OCI-LY3 (cell line): ENCODE measurements around the gene PIK3R3.

ENCODE experiments used
- H2AFZ ChIP-seq: fragments of 200-600, 300-600 bp; shearing (Covaris generic); 2 replicates; pipeline ENCODE4 v1.6.0; 2014; ENCODE audit warnings: antibody characterized with exemption, low read depth, low read length
- H3K27ac ChIP-seq: fragments of 200-600, 300-600 bp; sonication (generic); 2 replicates; pipeline ENCODE4 v1.5.1; 2014; ENCODE audit warnings: mild to moderate bottlenecking, low read length, moderate library complexity, mixed read lengths
- H3K27me3 ChIP-seq: fragments of 200-600, 300-600 bp; sonication (generic); 2 replicates; pipeline ENCODE4 v1.6.1; 2014; ENCODE audit warnings: low read depth, low read length, mixed read lengths
- H3K36me3 ChIP-seq: fragments of 200-600, 300-600 bp; sonication (generic); replicated peaks from 2 replicates; pipeline ENCODE3; 2014; ENCODE audit warnings: low read depth, low read length, mixed read lengths
- H3K4me1 ChIP-seq: fragments of 300-600, 200-600 bp; sonication (generic); 2 replicates; pipeline ENCODE4 v1.6.1; 2014; ENCODE audit warnings: low read length, mixed read lengths
- H3K4me2 ChIP-seq: fragments of 200-600, 300-600 bp; sonication (generic); 2 replicates; pipeline ENCODE4 v1.6.1; 2014; ENCODE audit warnings: low read length, mixed read lengths
- H3K4me3 ChIP-seq: fragments of 300-600, 200-600 bp; sonication (generic); 2 replicates; pipeline ENCODE4 v1.5.1; 2014; ENCODE audit warnings: antibody characterized with exemption, mild to moderate bottlenecking, low read length, moderate library complexity
- H3K79me2 ChIP-seq: fragments of 300-600, 200-600 bp; shearing (Covaris generic); 2 replicates; pipeline ENCODE4 v1.6.1; 2014; ENCODE audit warnings: mild to moderate bottlenecking, low read length, mixed read lengths
- H3K9ac ChIP-seq: fragments of 300-600, 200-600 bp; shearing (Covaris generic); 2 replicates; pipeline ENCODE4 v1.6.0; 2014; ENCODE audit warnings: mild to moderate bottlenecking, low read length, moderate library complexity
- H3K9me3 ChIP-seq: fragments of 200-600, 300-600 bp; shearing (Covaris generic); 2 replicates; pipeline ENCODE4 v1.6.1; 2014; ENCODE audit warnings: low read length, mixed read lengths; ENCODE audit not compliant: insufficient read depth
- H4K20me1 ChIP-seq: fragments of 200-600, 300-600 bp; sonication (generic); 2 replicates; pipeline ENCODE4 v1.6.1; 2016; ENCODE audit warnings: low read length, mixed read lengths; ENCODE audit not compliant: insufficient read depth
- EZH2phosphoT487 ChIP-seq: fragments of 200-600 bp; shearing (Covaris generic); IDR thresholded peaks from 2 replicates; pipeline ENCODE4 v1.6.1; 2018; ENCODE audit warnings: antibody characterized with exemption, mixed run types, low read depth
- TF ChIP-seq, protein P1 (sequence below): fragments of 200-600, 300-600 bp; sonication (generic); IDR thresholded peaks from 2 replicates; pipeline ENCODE4 v1.5.1; 2014; ENCODE audit warnings: antibody characterized with exemption, low read length, low read depth

Gene PIK3R3

DNA sequence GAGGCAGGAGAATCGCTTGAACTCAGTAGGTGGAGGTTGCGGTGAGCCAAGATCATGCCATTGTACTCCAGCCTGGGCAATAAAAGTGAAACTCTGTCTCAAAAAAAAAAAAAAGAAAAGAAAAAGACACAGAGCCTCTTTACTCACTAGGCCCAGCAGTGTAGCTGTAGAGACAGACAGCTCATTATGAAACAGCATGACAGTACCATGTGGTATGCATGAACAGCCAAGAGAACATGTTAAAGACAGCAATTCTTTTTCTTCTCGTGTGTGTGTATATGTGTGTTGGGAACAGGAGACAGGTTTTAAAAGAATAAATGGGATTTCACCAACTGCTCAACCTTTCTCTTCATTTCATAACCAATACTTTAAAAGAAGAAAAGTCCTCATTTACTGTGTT, 118.8 kb downstream of the PIK3R3 start:
- no peaks in the 10 kb centered on the region for H3K9me3 ChIP-seq
- TF ChIP-seq, protein P1, sequence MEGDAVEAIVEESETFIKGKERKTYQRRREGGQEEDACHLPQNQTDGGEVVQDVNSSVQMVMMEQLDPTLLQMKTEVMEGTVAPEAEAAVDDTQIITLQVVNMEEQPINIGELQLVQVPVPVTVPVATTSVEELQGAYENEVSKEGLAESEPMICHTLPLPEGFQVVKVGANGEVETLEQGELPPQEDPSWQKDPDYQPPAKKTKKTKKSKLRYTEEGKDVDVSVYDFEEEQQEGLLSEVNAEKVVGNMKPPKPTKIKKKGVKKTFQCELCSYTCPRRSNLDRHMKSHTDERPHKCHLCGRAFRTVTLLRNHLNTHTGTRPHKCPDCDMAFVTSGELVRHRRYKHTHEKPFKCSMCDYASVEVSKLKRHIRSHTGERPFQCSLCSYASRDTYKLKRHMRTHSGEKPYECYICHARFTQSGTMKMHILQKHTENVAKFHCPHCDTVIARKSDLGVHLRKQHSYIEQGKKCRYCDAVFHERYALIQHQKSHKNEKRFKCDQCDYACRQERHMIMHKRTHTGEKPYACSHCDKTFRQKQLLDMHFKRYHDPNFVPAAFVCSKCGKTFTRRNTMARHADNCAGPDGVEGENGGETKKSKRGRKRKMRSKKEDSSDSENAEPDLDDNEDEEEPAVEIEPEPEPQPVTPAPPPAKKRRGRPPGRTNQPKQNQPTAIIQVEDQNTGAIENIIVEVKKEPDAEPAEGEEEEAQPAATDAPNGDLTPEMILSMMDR: no peak
- no peak for TF ChIP-seq EZH2phosphoT487
- H3K9ac ChIP-seq: no peak overlapping the region
- no peak overlapping the region for H3K27ac ChIP-seq
- no peak overlapping the region for H2AFZ ChIP-seq
- H4K20me1 ChIP-seq: no peaks in the 10 kb centered on the region
- H3K36me3 ChIP-seq: no peaks in the 10 kb centered on the region
- H3K27me3 ChIP-seq: no peaks in the 10 kb centered on the region
- H3K4me3 ChIP-seq: no peak overlapping the region
- H3K4me1 ChIP-seq: no peaks in the 10 kb centered on the region; the same call in 1 of the 2 replicates
- no peak overlapping the region for H3K4me2 ChIP-seq
- no peaks in the 10 kb centered on the region for H3K79me2 ChIP-seq

GRCh38 chr1:46012236-46012635, 120.2 kb downstream of the PIK3R3 start:
- no peaks in the 10 kb centered on the region for H4K20me1 ChIP-seq
- H3K27ac ChIP-seq: no peak overlapping the region
- no peak overlapping the region for H2AFZ ChIP-seq
- no peaks in the 10 kb centered on the region for H3K4me1 ChIP-seq
- H3K4me2 ChIP-seq: no peak overlapping the region
- no peak overlapping the region for H3K4me3 ChIP-seq
- H3K27me3 ChIP-seq: no peaks in the 10 kb centered on the region
- no peaks in the 10 kb centered on the region for H3K9me3 ChIP-seq
- no peaks in the 10 kb centered on the region for H3K79me2 ChIP-seq
- H3K9ac ChIP-seq: no peak overlapping the region
- TF ChIP-seq, protein P1: no peak
- TF ChIP-seq EZH2phosphoT487: no peak
- H3K36me3 ChIP-seq: no peaks in the 10 kb centered on the region

- no peaks in the 10 kb centered on the region for H3K4me1 ChIP-seq
- no peak overlapping the region for H3K4me3 ChIP-seq
- H3K36me3 ChIP-seq: no peaks in the 10 kb centered on the region
- no peak overlapping the region for H3K9ac ChIP-seq
- H3K4me2 ChIP-seq: no peak overlapping the region
- TF ChIP-seq, protein P1: no peak
- no peak for TF ChIP-seq EZH2phosphoT487
- H2AFZ ChIP-seq: no peak overlapping the region
- no peaks in the 10 kb centered on the region for H3K79me2 ChIP-seq
- H3K9me3 ChIP-seq: no peaks in the 10 kb centered on the region
- H3K27me3 ChIP-seq: no peaks in the 10 kb centered on the region
- no peaks in the 10 kb centered on the region for H4K20me1 ChIP-seq
- H3K27ac ChIP-seq: no peak overlapping the region
These were observed 121.2 kb downstream of the PIK3R3 start for GRCh38 chr1:46011121-46011695.

DNA sequence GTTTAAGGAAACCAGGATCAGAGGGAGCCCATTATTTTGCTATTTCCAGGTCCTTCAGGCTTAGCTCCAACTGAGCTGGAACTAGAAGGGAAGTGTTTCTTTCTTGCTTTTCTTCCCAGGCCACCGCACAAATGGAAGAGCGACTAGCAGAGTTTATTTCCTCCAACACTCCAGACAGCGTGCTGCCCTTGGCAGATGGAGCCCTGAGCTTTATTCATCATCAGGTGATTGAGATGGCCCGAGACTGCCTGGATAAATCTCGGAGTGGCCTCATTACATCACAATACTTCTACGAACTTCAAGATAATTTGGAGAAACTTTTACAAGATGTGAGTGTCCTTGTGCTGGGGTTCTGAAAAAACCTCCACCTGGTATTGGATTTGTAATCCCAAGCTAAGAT, 121.8 kb downstream of the PIK3R3 start:
- Histone ChIP-seq H3K36me3 (no peaks in the 10 kb centered on the region), H3K4me2 (no peak overlapping the region), H3K27ac (no peak overlapping the region)

More for the DNA sequence above, 121.8 kb downstream of the PIK3R3 start:
- no peak overlapping the region for H3K4me3 ChIP-seq
- H3K4me1 ChIP-seq: no peaks in the 10 kb centered on the region
- H3K9ac ChIP-seq: no peak overlapping the region
- H3K79me2 ChIP-seq: no peaks in the 10 kb centered on the region
- H4K20me1 ChIP-seq: no peaks in the 10 kb centered on the region
- H2AFZ ChIP-seq: no peak overlapping the region
- H3K9me3 ChIP-seq: no peaks in the 10 kb centered on the region
- H3K27me3 ChIP-seq: no peaks in the 10 kb centered on the region
- TF ChIP-seq, protein P1: no peak
- no peak for TF ChIP-seq EZH2phosphoT487
